ENCODE results near the gene EPOP.
A peak's percentile ranks its signal among the peaks of the same experiment; 100 is the strongest.
"Not testable (repeated sequence)": the region's sequence is repeated elsewhere in the genome, so short reads cannot be mapped to it uniquely, and the experiment has no call there.

The EPOP gene

GRCh38 chr17:38673707-38674013, 1.1 kb downstream of the EPOP start:
- no peak for DNase-seq

- no peak for DNase-seq
Measured at GRCh38 chr17:38672788-38673706, 1.7 kb downstream of the EPOP start.

- DNase-seq = no peak
Measured at GRCh38 chr17:38671939-38672720, 2.6 kb downstream of the EPOP start.

GRCh38 chr17:38669520-38669919, 5.2 kb downstream of the EPOP start:
- DNase-seq = no peak

- DNase-seq = no peak
Measured at GRCh38 chr17:38667787-38668122, 7.0 kb downstream of the EPOP start.

GRCh38 chr17:38667099-38667786, 7.5 kb downstream of the EPOP start:
- DNase-seq = peak; percentile 69

- no peak for DNase-seq
Measured at GRCh38 chr17:38663964-38664644, 10.7 kb downstream of the EPOP start.

GRCh38 chr17:38663125-38663751, 11.5 kb downstream of the EPOP start:
- peak; percentile 76 for DNase-seq

- no peak for DNase-seq
Measured at GRCh38 chr17:38660097-38661025, 14.4 kb downstream of the EPOP start.

GRCh38 chr17:38659415-38659814, 15.3 kb downstream of the EPOP start:
- DNase-seq = no peak

GRCh38 chr17:38658741-38659345, 15.9 kb downstream of the EPOP start:
- no peak for DNase-seq

GRCh38 chr17:38657824-38658740, 16.7 kb downstream of the EPOP start:
- DNase-seq = no peak

GRCh38 chr17:38656959-38657823, 17.6 kb downstream of the EPOP start:
- no peak for DNase-seq

GRCh38 chr17:38654411-38655398, 20.1 kb downstream of the EPOP start:
- DNase-seq = no peak

- no peak for DNase-seq
Measured at GRCh38 chr17:38653679-38654078, 21.1 kb downstream of the EPOP start.

GRCh38 chr17:38653230-38653629, 21.5 kb downstream of the EPOP start:
- DNase-seq = no peak

- DNase-seq = not testable (repeated sequence)
Measured at GRCh38 chr17:38650653-38651173, 24.0 kb downstream of the EPOP start.

Measured in NCI-H345 (cell line).